ENCODE measurements around the gene PAFAH1B2. TPM values are rescaled to one million over a fixed set of nuclear protein-coding genes. Genes with fewer than 3 reads are reported as not detected.

Gene PAFAH1B2
- total RNA-seq, 1 donor from 2014 or later = 231 TPM

DNA sequence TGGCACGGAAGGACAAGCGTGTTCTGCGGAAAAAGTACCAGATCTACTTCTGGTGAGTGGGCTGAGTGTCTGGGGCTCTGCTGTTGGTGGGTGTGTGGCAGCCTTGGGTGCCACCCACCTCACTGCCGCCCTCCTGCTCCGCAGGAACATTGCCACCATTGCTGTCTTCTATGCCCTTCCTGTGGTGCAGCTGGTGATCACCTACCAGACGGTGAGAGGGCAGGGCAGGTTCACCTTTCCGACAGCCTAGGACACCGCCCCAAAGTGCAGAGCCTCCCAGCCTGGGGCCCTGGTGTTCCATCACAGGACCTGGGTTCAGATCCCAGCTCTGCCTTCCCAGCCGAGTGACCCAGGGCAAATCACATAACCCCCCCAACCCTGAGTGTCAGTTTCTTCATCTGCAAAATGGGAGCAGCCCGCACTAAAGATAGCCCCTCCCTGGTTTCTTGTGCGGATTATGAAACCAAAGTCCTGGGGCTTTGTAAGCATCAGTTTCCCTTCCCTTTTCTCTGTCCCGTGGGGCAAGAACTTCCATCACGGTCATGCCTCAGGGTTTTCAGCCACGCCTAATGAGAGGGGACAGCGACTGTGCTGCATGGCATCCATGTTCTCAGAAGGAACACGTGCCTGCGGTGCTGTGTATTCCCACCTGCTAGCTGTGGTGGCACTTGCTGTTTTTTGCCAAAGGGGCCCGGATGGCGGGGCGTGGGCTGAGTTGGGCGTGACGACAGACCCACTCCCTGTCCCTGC lies 45.3 kb downstream of the PAFAH1B2 start:
- DNase-seq = no peak

DNA sequence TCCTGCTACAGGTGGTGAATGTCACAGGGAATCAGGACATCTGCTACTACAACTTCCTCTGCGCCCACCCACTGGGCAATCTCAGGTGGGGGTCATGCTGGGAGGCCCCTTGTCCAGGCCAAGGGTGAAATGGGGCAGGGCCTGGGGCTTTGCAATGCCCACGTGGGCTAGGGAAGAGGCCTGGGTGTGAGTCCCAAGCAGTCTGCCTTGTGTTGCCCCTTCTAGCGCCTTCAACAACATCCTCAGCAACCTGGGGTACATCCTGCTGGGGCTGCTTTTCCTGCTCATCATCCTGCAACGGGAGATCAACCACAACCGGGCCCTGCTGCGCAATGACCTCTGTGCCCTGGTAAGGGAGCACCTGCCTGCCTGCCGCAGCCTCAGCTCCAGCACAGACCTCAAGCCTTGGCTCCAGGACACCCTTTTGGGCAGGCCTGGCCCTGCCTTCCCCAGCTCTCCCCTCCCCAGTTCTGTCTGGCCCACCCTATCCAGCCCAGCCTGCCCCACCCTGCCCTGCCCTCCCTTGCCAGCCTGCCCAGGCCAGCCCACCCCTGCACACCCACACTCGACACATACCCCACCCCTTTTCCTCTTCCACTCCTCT lies 46.0 kb downstream of the PAFAH1B2 start:
- DNase-seq = no peak

- DNase-seq = no peak
These were observed 47.8 kb downstream of the PAFAH1B2 start for GRCh38 chr11:117191680-117192400.

- DNase-seq = no peak
These were observed 48.4 kb downstream of the PAFAH1B2 start for GRCh38 chr11:117192401-117192875.

GRCh38 chr11:117193130-117194020 lies 49.3 kb downstream of the PAFAH1B2 start:
- DNase-seq = no peak

- DNase-seq = no peak
These were observed 50.2 kb downstream of the PAFAH1B2 start for GRCh38 chr11:117194267-117194666.

DNA sequence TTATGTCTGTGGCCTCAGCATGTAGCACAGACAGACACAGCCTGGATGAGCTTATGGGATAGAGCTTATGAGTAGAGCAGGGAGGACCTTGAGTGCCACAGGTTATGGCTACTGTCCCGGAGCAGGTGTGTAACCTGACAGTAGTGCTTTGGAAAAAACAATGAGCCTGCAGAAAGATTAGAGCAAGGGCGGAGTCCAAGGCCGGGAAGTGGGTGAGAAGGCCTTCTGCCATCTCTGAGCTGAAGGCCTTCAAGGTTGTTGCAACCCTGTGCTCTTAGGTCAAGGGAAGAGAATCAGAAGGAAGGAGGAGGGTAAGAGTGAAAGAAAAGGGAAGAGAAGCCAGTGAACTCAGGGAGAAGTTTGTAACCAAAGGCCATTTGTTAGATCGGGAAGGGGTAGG lies 51.2 kb downstream of the PAFAH1B2 start:
- no peak for DNase-seq

DNA sequence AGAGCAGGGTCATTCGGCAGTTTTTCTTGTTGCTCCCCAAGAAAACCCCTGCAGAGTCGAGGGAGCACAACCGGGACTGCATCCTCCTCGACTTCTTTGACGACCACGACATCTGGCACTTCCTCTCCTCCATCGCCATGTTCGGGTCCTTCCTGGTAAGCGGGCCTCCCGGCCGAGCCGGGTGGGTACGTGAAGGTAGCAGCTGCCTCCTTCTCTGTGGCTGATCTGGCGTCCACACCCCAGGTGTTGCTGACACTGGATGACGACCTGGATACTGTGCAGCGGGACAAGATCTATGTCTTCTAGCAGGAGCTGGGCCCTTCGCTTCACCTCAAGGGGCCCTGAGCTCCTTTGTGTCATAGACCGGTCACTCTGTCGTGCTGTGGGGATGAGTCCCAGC lies 51.7 kb downstream of the PAFAH1B2 start:
- DNase-seq = no peak

DNA sequence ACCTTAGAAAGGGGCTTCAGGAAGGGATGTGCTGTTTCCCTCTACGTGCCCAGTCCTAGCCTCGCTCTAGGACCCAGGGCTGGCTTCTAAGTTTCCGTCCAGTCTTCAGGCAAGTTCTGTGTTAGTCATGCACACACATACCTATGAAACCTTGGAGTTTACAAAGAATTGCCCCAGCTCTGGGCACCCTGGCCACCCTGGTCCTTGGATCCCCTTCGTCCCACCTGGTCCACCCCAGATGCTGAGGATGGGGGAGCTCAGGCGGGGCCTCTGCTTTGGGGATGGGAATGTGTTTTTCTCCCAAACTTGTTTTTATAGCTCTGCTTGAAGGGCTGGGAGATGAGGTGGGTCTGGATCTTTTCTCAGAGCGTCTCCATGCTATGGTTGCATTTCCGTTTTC lies 52.9 kb downstream of the PAFAH1B2 start:
- DNase-seq = no peak

DNA sequence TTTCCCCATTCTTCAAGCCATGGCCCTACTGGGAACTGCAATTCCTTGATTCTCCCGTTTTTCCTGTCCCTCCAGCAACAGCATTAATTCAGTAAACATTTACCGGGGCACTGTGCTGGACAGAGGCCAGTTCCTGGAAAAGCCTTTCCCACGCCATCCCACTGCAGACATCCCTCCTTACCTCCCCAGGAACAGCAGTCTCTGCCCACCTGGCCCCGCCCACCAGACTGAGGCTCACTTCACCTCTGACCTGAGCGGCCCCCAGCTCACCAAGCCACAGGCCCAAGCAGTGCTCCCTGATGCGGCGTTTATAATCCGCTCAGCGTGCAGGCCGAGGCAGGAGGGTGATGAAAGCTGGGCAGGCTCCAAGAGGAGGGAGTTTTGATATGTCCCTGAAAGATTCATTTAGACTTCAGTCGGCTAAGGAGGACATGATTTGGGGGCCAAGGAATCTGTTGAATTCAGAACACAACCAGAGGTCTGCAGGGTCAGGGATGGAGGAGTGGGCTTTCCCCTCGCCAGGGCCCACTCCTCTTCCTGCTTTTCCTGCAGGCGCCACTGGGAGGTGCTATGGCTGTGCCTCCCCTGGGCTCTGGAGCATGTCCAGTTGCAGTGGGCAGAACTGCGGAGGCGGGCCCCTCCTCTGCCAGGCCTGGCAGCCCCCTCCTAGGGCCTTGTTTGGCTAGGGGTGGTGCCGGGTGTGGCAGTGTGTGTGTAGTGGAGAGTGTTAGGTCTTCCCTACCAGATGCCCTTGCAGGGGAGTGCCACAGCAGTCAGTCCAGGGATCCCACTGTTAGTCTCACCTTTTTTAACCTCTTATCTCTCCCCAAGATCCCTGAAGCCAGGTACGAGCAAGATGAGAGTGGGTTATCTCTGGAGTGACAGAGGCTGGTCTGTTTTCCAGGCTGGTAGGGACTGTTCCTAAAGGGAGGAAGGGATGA lies 53.7 kb downstream of the PAFAH1B2 start:
- peak; percentile 28 for DNase-seq

GRCh38 chr11:117198613-117199012 lies 54.5 kb downstream of the PAFAH1B2 start:
- no peak for DNase-seq

GRCh38 chr11:117199053-117199915 lies 55.2 kb downstream of the PAFAH1B2 start, which contains the start of gene TAGLN:
Gene TAGLN (plus strand): TSS chr11:117199370. CDS start chr11:117203014, 3,644 bp downstream.
- DNase-seq = peak; percentile 66

- no peak for DNase-seq
These were observed 56.1 kb downstream of the PAFAH1B2 start for GRCh38 chr11:117199916-117200812.

GRCh38 chr11:117200813-117201657 lies 56.9 kb downstream of the PAFAH1B2 start:
- DNase-seq = no peak

DNA sequence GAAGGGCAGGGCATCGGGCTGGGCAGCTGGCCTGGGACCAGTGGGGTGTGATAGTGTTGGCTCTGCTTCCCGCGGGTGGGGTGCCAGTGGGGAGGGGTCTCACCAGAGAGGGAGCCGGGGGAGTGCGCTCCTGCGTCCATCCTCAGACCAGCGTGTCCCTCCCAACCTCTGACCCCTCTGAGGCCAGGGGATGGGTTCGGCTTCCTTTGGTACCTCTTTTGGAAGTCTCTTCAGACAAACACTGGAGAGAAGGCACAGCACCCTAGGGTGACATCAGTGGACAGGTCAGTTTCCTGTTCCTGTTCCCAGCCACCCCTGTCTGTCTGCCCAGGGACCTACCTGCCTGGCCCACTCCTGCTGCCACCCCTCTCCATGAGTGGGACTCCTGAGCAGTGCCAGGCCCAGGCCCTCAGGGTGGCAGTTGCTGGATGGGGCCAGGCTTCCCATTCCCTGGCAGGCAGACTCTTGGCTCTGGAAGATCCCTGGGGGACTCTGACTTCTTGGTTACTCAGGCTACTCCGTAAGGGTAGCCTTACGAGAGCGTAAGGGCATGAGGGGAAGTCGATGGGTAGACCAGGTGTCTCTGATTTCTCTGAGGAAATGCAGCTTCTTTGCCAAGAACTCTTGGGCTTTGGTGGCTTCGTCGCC lies 57.7 kb downstream of the PAFAH1B2 start:
- DNase-seq = no peak

- DNase-seq = no peak
These were observed 58.4 kb downstream of the PAFAH1B2 start for GRCh38 chr11:117202386-117203068.

GRCh38 chr11:117203069-117203407 lies 59.0 kb downstream of the PAFAH1B2 start:
- no peak for DNase-seq
